Mammary epithelial cell (primary cell): ENCODE measurements around the gene CA6.

ENCODE experiments used
- EZH2 ChIP-seq: IDR thresholded peaks from 2 replicates; pipeline ENCODE4 v1.6.1; 2012; ENCODE audit warnings: low read length, inconsistent platforms, borderline replicate concordance
- TF ChIP-seq, protein P1 (sequence below), 2 donors: IDR thresholded peaks in 1 of 2; conservative IDR thresholded peaks in 1 of 2; 2 replicates each; pipeline ENCODE4 v1.5.1; 2011 to 2012; ENCODE audit warnings: inconsistent platforms in 2 of 2, low read length in 2 of 2, mild to moderate bottlenecking in 2 of 2, control low read depth in 1 of 2, low read depth in 1 of 2; ENCODE audit not compliant: insufficient read depth in 1 of 2; ENCODE audit errors: extremely low read depth in 1 of 2

- TF ChIP-seq, protein P1, sequence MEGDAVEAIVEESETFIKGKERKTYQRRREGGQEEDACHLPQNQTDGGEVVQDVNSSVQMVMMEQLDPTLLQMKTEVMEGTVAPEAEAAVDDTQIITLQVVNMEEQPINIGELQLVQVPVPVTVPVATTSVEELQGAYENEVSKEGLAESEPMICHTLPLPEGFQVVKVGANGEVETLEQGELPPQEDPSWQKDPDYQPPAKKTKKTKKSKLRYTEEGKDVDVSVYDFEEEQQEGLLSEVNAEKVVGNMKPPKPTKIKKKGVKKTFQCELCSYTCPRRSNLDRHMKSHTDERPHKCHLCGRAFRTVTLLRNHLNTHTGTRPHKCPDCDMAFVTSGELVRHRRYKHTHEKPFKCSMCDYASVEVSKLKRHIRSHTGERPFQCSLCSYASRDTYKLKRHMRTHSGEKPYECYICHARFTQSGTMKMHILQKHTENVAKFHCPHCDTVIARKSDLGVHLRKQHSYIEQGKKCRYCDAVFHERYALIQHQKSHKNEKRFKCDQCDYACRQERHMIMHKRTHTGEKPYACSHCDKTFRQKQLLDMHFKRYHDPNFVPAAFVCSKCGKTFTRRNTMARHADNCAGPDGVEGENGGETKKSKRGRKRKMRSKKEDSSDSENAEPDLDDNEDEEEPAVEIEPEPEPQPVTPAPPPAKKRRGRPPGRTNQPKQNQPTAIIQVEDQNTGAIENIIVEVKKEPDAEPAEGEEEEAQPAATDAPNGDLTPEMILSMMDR (conservative IDR thresholded peaks at IDR 0.05 in 1 of 2, IDR thresholded peaks at IDR 0.05 in 1 of 2; ENCODE audit: extremely low read depth in 1 of 2, insufficient read depth in 1 of 2, low read depth in 1 of 2, low read length in 2 of 2) = no peak
- no peak for TF ChIP-seq EZH2
These were observed 7.3 kb upstream of the CA6 start for GRCh38 chr1:8938232-8938999.
